Pancreas (tissue), 10 donors: Measurements from ENCODE around the gene CAMKMT. TPM values are rescaled to one million over a fixed set of nuclear protein-coding genes. Genes with fewer than 3 reads are reported as not detected.
"Not testable (repeated sequence)": the region's sequence is repeated elsewhere in the genome, so short reads cannot be mapped to it uniquely, and the experiment has no call there.

Experiments
- ATAC-seq, 4 donors: fragments of 200-7000 bp; cut with Tn5 transposase; one replicate each; pipeline versions ENCODE4 v1.8.0 to v1.9.1; 2020; ENCODE audit warnings: mild to moderate bottlenecking in 4 of 4, moderate library complexity in 4 of 4
- DNase-seq, 6 donors: peaks; one replicate each; pipeline ENCODE4 v3.0.0-alpha.2; 2020
- FAIRE-seq: peaks from 2 replicates; lab custom pipeline; 2012; peaks lifted over from hg19 to GRCh38; lab: Jason Lieb, UNC
- H3K27ac ChIP-seq, 4 donors: fragments of 200-600 bp; sonication (generic); 1 replicate in 3 of 4; 2 replicates in 1 of 4; pipeline versions ENCODE4 v1.5.0 to v1.8.0; 2020
- H3K27me3 ChIP-seq, 4 donors: fragments of 200-600 bp; one replicate each; pipeline ENCODE4 v1.8.0; 2021
- H3K36me3 ChIP-seq, 3 donors: fragments of 200-600 bp; sonication (generic) in 1 of 3; one replicate each; pipeline versions ENCODE4 v1.5.0 to v1.8.0; 2020 to 2021
- H3K4me1 ChIP-seq, 3 donors: fragments of 200-600 bp; one replicate each; pipeline ENCODE4 v1.8.0; 2021
- H3K4me3 ChIP-seq, 4 donors: fragments of 200-600 bp; sonication (generic) in 2 of 4; one replicate each; pipeline versions ENCODE4 v1.5.0 to v1.8.0; 2020 to 2021
- H3K9me3 ChIP-seq, 4 donors: fragments of 200-600 bp; one replicate each; pipeline ENCODE4 v1.8.0; 2021
- CTCF ChIP-seq, 4 donors: fragments of 200-600 bp; sonication (generic) in 3 of 4; IDR thresholded peaks; one replicate each; pipeline versions ENCODE4 v1.5.0 to v1.8.0; 2021; ENCODE audit warnings: antibody characterized with exemption in 4 of 4
- WGBS, 2 donors: extraction: QIAGEN DNeasy Blood & Tissue Kit; methylation state at CpG; one replicate each; pipeline ENCODE4 v1.1.7; 2013; 5-methylcytosine and 5-hydroxymethylcytosine counted together
- intact Hi-C, 3 donors: fragments of 100-400 bp; cut with DNase I; formaldehyde crosslinking; loops; one replicate each; pipeline versions ENCODE4 v1.11.1 to v1.14.2; 2022
- polyA plus RNA-seq, 2 donors: library from polyadenylated mRNA; stranded (reverse); fragments of 200-250 nt; gene quantifications; one replicate each; pipeline ENCODE4 v1.2.3, GENCODE V29; 2013
- total RNA-seq, 6 donors: library from RNA; stranded (reverse); fragmentation: NEBNext Ultra II Directional in 4 of 6; extraction: Animal tissue kit (Norgen Biotek cat#: 25700) in 4 of 6; gene quantifications; one replicate each; pipeline versions ENCODE4 v1.2.1 to v1.2.4, GENCODE V29; 2021 to 2023
- donor health status: healthy with polysubstance abuse.
- donor health status: DM: no; HTN: no; CAD: no; lungs with moderate emphysema.
- donor health status: DM: no; HTN: no; CAD: no.
- donor health status: control.
- donor health status: control.
- donor health status: Bipolar disorder and iron deficiency.
- donor health status: DM: yes; HTN: yes; CAD: no.
- donor health status: DM: no; HTN: no; CAD: no.
- donor health status: DM: no; HTN: no; CAD: no.
- donor health status: DM: yes; HTN: yes; CAD: no.

The CAMKMT gene
- total and polyA plus RNA-seq, 8 donors, result 4.6 to 11.9 (median 8.3) TPM

- peak in 3 of 4 donors; percentile 50 to 72 (median 70) for ATAC-seq
- H3K9me3 ChIP-seq, result no peaks in the 10 kb centered on the region
- no peak for TF ChIP-seq CTCF (IDR thresholded peaks at IDR 0.05)
- no peak overlapping the region for H3K27ac ChIP-seq
- H3K36me3 ChIP-seq, result no peaks in the 10 kb centered on the region
- intact Hi-C loops, result no loop called here
- FAIRE-seq, result no peak
- DNase-seq, result no peak
- no peaks in the 10 kb centered on the region for H3K27me3 ChIP-seq
- peaks cover 5 to 21% (median 20%) of the 10 kb centered on the region in 3 donors for H3K4me1 ChIP-seq
- H3K4me3 ChIP-seq, result no peak overlapping the region
Observed at GRCh38 chr2:44371445-44371844, 9.7 kb downstream of the CAMKMT start.

- intact Hi-C loops, result no loop called here
- no peak overlapping the region for H3K4me3 ChIP-seq
- DNase-seq (no peak), FAIRE-seq (no peak), ATAC-seq (peak in 1 of 4 donors; percentile 18)
- WGBS, 2 donors, result 77 to 82% methylated on average over 3 of the region's 3 CpGs
- TF ChIP-seq CTCF (IDR thresholded peaks at IDR 0.05), result no peak
- H3K9me3 ChIP-seq, result no peaks in the 10 kb centered on the region
- H3K27me3 ChIP-seq, result no peaks in the 10 kb centered on the region
- H3K27ac ChIP-seq, result no peak overlapping the region
- H3K36me3 ChIP-seq, result no peaks in the 10 kb centered on the region
- H3K4me1 ChIP-seq, result peaks cover 5 to 21% (median 20%) of the 10 kb centered on the region in 3 donors
Observed at GRCh38 chr2:44372246-44372645, 10.5 kb downstream of the CAMKMT start.

DNA sequence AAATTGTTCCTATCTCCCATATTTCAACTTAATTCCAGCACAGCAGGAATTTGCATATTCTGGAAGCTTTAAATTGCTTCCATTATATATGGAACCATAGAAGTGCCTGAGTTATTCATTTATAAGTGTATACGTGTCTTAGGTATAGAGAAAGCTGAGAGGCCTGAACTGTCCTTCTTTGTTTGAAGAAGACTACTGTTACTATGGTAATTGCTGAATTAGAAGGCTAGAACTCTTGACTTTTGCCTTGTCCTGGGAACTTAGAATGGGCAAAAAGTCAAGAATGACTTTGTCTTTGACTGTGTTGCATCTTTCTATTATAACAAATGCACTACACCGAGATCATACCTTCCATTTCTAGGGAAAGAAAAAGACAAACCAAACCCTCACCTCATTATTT, 15.7 kb downstream of the CAMKMT start:
- no peak overlapping the region for H3K27ac ChIP-seq
- FAIRE-seq, result no peak
- intact Hi-C loops, result no loop called here
- TF ChIP-seq CTCF (IDR thresholded peaks at IDR 0.05), result no peak
- no peaks in the 10 kb centered on the region for H3K27me3 ChIP-seq
- no peak overlapping the region for H3K4me3 ChIP-seq
- H3K4me1 ChIP-seq, result peaks cover 0 to 9% (median 5%) of the 10 kb centered on the region in 3 donors
- no peaks in the 10 kb centered on the region for H3K9me3 ChIP-seq
- no peak for ATAC-seq
- no peaks in the 10 kb centered on the region for H3K36me3 ChIP-seq
- WGBS, 2 donors, result 96 to 99% methylated on average over 2 of the region's 2 CpGs
- no peak for DNase-seq

DNA sequence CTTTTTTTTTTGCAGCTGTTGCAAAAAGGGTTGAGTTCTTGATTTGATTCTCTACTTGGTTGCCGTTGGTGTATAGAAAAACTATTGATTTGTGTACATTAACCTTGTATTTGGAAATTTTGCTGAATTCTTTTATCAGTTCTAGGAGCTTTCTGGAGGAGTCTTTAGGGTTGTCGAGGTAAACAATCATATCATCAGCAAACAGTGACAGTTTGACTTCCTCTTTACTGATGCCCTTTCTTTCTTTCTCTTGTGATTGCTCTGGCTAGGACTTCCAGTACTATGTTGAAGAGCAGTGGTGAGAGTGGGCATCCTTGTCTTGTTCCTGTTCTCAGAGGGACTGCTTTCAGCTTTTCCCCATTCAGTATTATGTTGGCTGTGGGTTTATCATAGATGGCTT, 23.5 kb downstream of the CAMKMT start:
- H3K27ac ChIP-seq, FAIRE-seq, H3K4me1 ChIP-seq, H3K36me3 ChIP-seq, H3K27me3 ChIP-seq, ATAC-seq, DNase-seq, intact Hi-C loops, H3K9me3 ChIP-seq, H3K4me3 ChIP-seq: not testable (repeated sequence)
- WGBS, 2 donors, result 52 to 81% methylated on average over 2 of the region's 2 CpGs

GRCh38 chr2:44388877-44389276, 27.1 kb downstream of the CAMKMT start:
- Histone ChIP-seq H3K36me3 (no peaks in the 10 kb centered on the region), H3K4me1 (no peaks in the 10 kb centered on the region), H3K27me3 (no peaks in the 10 kb centered on the region), H3K9me3 (no peaks in the 10 kb centered on the region), H3K4me3 (no peak overlapping the region), H3K27ac (no peak overlapping the region)
- FAIRE-seq (no peak), ATAC-seq (no peak), DNase-seq (no peak)
- 63 to 85% methylated on average over 4 of the region's 4 CpGs for WGBS, 2 donors
- no peak for TF ChIP-seq CTCF (IDR thresholded peaks at IDR 0.05)
- intact Hi-C loops, result no loop called here
